HepG2 (cell line): ENCODE data around the gene TAF8. TPM values are rescaled to one million over a fixed set of nuclear protein-coding genes. Genes with fewer than 3 reads are reported as not detected.

Source experiments
- FIP1L1 ChIP-seq: fragments of 200-400 bp; formaldehyde crosslinking; IDR thresholded peaks from 2 replicates; pipeline ENCODE4 v1.6.1; 2018; ENCODE audit warnings: low read depth, mild to moderate bottlenecking, low read length, moderate library complexity, borderline replicate concordance; ENCODE audit not compliant: insufficient read depth
- HDAC1 ChIP-seq: sonication (generic); formaldehyde crosslinking; IDR thresholded peaks from 2 replicates; pipeline ENCODE4 v1.5.1; 2020; ENCODE audit warnings: mild to moderate bottlenecking, missing genetic modification reagents
- KDM5B ChIP-seq: sonication (generic); formaldehyde crosslinking; IDR thresholded peaks from 2 replicates; pipeline ENCODE4 v1.4.0; 2020; ENCODE audit warnings: missing genetic modification reagents, mild to moderate bottlenecking, borderline replicate concordance
- MED1 ChIP-seq: sonication (generic); formaldehyde crosslinking; IDR thresholded peaks from 2 replicates; pipeline ENCODE4 v1.4.0; 2020; ENCODE audit warnings: missing genetic modification reagents
- NFE2L1 ChIP-seq: sonication (generic); formaldehyde crosslinking; IDR thresholded peaks from 2 replicates; pipeline ENCODE4 v1.4.0; 2020; ENCODE audit warnings: missing genetic modification reagents, mild to moderate bottlenecking, borderline replicate concordance
- TCF7 ChIP-seq: sonication (generic); IDR thresholded peaks from 2 replicates; pipeline ENCODE4 v1.6.1; 2016; ENCODE audit warnings: antibody characterized with exemption, low read depth
- YY1 ChIP-seq: IDR thresholded peaks from 2 replicates; pipeline ENCODE4 v1.6.1; 2011; ENCODE audit warnings: low read length, low read depth, moderate library complexity, mild to moderate bottlenecking; ENCODE audit not compliant: insufficient read depth, insufficient replicate concordance
- ZNF24 ChIP-seq: fragments of 450-650 bp; IDR thresholded peaks from 2 replicates; pipeline ENCODE4 v1.6.1; 2017; ENCODE audit warnings: antibody characterized with exemption, mild to moderate bottlenecking
- ZNF256 ChIP-seq: sonication (generic); formaldehyde crosslinking; conservative IDR thresholded peaks from 2 replicates; pipeline ENCODE4 v1.4.0; 2020; ENCODE audit warnings: missing genetic modification reagents
- ZNF549 ChIP-seq: sonication (generic); formaldehyde crosslinking; IDR thresholded peaks from 2 replicates; pipeline ENCODE4 v1.5.0; 2020; ENCODE audit warnings: missing genetic modification reagents
- ZNF614 ChIP-seq: IDR thresholded peaks from 2 replicates; pipeline ENCODE4 v1.6.1; 2018; ENCODE audit warnings: missing biosample characterization, missing genetic modification reagents, inconsistent platforms, borderline replicate concordance
- ZNF674 ChIP-seq: sonication (generic); formaldehyde crosslinking; IDR thresholded peaks from 2 replicates; pipeline ENCODE4 v1.5.0; 2020; ENCODE audit warnings: low read depth, mild to moderate bottlenecking, missing genetic modification reagents
- ZNF703 ChIP-seq: sonication (generic); formaldehyde crosslinking; IDR thresholded peaks from 2 replicates; pipeline ENCODE4 v1.5.1; 2020; ENCODE audit warnings: missing genetic modification reagents, mild to moderate bottlenecking, moderate library complexity, borderline replicate concordance
- ZNF841 ChIP-seq: sonication (generic); formaldehyde crosslinking; IDR thresholded peaks from 2 replicates; pipeline ENCODE4 v1.8.1; 2023; ENCODE audit warnings: missing genetic modification reagents, borderline replicate concordance
- ZSCAN20 ChIP-seq: sonication (generic); formaldehyde crosslinking; IDR thresholded peaks from 2 replicates; pipeline ENCODE4 v1.4.0; 2020; ENCODE audit warnings: missing genetic modification reagents, mild to moderate bottlenecking, borderline replicate concordance
- polyA plus RNA-seq, 8 experiments: library from polyadenylated mRNA; depleted of rRNA in 3 of 8; stranded (reverse) in 7 of 8; unstranded in 1 of 8; fragments of >200 nt; fragmentation: Illumina TruSeq in 4 of 8; extraction: Trizol in 4 of 8; gene quantifications; 2 replicates each; pipeline versions ENCODE4 v1.2.1 to v1.2.3, GENCODE V29; 2011 to 2016; ENCODE audit warnings: low read depth in 4 of 8, missing spikeins in 1 of 8, mixed read lengths in 1 of 8; ENCODE audit not compliant: insufficient read depth in 1 of 8
- total RNA-seq, 5 experiments: library from RNA; depleted of rRNA; stranded (reverse); fragments of >200 nt; fragmentation: Illumina TruSeq; extraction: Trizol; gene quantifications; 2 replicates each; pipeline ENCODE4 v1.2.3, GENCODE V29; 2016; ENCODE audit warnings: low read depth in 1 of 5
- TF ChIP-seq, protein P1 (sequence below): conservative IDR thresholded peaks from 2 replicates; pipeline ENCODE4 v1.6.1; 2018; ENCODE audit warnings: missing genetic modification reagents
- TF ChIP-seq, protein P2 (sequence below): sonication (generic); formaldehyde crosslinking; IDR thresholded peaks from 2 replicates; pipeline ENCODE4 v1.8.0; 2022; ENCODE audit warnings: mild to moderate bottlenecking, missing genetic modification reagents
- TF ChIP-seq, protein P3 (sequence below): sonication (generic); formaldehyde crosslinking; IDR thresholded peaks from 2 replicates; pipeline ENCODE4 v1.4.0; 2020; ENCODE audit warnings: mild to moderate bottlenecking, low read depth, missing genetic modification reagents
- TF ChIP-seq, protein P4 (sequence below): sonication (generic); formaldehyde crosslinking; IDR thresholded peaks from 2 replicates; pipeline ENCODE4; 2020; ENCODE audit warnings: missing genetic modification reagents, mild to moderate bottlenecking, borderline replicate concordance
- TF ChIP-seq, protein P5 (sequence below): sonication (generic); formaldehyde crosslinking; IDR thresholded peaks from 2 replicates; pipeline ENCODE4 v1.8.0; 2022; ENCODE audit warnings: missing genetic modification reagents, mild to moderate bottlenecking, moderate library complexity, borderline replicate concordance

Gene TAF8
- total and polyA plus RNA-seq, 2 of the 13 experiments (the other 11 are each of a cell fraction or from before 2014, with no cell fraction given) = 25.2 to 25.8 TPM

DNA sequence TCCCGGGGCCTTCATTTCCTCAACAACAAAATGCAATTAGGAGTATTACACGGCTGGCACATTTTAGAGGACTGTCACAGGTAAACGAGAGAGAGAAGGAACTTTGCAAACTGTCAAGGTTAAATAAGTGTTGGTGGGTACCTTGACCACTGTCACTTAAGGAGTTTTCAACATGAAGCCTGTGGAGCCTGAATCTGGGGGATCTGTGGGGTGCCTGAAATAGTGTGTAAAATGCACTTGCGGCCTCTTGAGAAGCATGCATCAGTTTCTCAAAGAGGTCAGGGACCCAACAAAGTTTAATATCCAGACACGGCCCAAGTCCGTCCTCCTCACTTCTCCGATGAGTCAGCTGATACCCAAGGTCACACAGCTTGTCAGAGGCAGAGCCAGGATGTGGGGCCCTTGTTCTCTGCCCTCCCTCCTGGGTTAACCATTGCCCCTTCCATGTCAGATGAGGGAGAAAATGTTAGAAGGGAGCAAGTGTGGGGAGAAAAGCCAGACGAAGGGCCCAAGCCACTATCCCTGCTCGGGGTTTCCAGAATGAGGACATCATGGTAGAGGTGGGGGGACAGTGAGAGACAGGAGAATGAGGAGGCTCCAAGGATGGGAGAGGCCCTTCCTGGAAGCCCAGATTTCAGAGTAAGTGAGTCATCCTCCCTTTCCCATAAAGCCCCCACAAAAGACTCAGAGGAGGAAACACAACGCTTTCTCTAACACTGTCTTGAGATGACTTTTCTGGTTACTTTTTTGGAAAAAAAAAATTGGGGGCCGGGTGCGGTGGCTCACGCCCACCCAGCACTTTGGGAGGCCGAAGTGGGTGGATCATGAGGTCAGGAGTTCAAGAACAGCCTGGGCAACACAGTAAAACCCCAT lies 49.9 kb downstream of the TAF8 start (continued):
- TF ChIP-seq, protein P1, sequence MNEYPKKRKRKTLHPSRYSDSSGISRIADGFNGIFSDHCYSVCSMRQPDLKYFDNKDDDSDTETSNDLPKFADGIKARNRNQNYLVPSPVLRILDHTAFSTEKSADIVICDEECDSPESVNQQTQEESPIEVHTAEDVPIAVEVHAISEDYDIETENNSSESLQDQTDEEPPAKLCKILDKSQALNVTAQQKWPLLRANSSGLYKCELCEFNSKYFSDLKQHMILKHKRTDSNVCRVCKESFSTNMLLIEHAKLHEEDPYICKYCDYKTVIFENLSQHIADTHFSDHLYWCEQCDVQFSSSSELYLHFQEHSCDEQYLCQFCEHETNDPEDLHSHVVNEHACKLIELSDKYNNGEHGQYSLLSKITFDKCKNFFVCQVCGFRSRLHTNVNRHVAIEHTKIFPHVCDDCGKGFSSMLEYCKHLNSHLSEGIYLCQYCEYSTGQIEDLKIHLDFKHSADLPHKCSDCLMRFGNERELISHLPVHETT (CRISPR knock-in tag) = no peak
- no peak for TF ChIP-seq ZNF674 (CRISPR knock-in tag)
- TF ChIP-seq ZNF549 (CRISPR knock-in tag) = no peak
- TF ChIP-seq, protein P2, sequence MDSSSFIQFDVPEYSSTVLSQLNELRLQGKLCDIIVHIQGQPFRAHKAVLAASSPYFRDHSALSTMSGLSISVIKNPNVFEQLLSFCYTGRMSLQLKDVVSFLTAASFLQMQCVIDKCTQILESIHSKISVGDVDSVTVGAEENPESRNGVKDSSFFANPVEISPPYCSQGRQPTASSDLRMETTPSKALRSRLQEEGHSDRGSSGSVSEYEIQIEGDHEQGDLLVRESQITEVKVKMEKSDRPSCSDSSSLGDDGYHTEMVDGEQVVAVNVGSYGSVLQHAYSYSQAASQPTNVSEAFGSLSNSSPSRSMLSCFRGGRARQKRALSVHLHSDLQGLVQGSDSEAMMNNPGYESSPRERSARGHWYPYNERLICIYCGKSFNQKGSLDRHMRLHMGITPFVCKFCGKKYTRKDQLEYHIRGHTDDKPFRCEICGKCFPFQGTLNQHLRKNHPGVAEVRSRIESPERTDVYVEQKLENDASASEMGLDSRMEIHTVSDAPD (CRISPR knock-in tag) = no peak
- no peak for TF ChIP-seq ZSCAN20 (CRISPR knock-in tag)
- TF ChIP-seq KDM5B (CRISPR knock-in tag) = no peak
- TF ChIP-seq ZNF614 = no peak
- no peak for TF ChIP-seq FIP1L1
- no peak for TF ChIP-seq ZNF841 (CRISPR knock-in tag)
- TF ChIP-seq, protein P3, sequence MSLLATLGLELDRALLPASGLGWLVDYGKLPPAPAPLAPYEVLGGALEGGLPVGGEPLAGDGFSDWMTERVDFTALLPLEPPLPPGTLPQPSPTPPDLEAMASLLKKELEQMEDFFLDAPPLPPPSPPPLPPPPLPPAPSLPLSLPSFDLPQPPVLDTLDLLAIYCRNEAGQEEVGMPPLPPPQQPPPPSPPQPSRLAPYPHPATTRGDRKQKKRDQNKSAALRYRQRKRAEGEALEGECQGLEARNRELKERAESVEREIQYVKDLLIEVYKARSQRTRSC (CRISPR knock-in tag) = no peak
- no peak for TF ChIP-seq ZNF703 (CRISPR knock-in tag)
- TF ChIP-seq, protein P4, sequence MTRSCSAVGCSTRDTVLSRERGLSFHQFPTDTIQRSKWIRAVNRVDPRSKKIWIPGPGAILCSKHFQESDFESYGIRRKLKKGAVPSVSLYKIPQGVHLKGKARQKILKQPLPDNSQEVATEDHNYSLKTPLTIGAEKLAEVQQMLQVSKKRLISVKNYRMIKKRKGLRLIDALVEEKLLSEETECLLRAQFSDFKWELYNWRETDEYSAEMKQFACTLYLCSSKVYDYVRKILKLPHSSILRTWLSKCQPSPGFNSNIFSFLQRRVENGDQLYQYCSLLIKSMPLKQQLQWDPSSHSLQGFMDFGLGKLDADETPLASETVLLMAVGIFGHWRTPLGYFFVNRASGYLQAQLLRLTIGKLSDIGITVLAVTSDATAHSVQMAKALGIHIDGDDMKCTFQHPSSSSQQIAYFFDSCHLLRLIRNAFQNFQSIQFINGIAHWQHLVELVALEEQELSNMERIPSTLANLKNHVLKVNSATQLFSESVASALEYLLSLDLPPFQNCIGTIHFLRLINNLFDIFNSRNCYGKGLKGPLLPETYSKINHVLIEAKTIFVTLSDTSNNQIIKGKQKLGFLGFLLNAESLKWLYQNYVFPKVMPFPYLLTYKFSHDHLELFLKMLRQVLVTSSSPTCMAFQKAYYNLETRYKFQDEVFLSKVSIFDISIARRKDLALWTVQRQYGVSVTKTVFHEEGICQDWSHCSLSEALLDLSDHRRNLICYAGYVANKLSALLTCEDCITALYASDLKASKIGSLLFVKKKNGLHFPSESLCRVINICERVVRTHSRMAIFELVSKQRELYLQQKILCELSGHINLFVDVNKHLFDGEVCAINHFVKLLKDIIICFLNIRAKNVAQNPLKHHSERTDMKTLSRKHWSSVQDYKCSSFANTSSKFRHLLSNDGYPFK = no peak
- TF ChIP-seq YY1 = no peak
- TF ChIP-seq, protein P5, sequence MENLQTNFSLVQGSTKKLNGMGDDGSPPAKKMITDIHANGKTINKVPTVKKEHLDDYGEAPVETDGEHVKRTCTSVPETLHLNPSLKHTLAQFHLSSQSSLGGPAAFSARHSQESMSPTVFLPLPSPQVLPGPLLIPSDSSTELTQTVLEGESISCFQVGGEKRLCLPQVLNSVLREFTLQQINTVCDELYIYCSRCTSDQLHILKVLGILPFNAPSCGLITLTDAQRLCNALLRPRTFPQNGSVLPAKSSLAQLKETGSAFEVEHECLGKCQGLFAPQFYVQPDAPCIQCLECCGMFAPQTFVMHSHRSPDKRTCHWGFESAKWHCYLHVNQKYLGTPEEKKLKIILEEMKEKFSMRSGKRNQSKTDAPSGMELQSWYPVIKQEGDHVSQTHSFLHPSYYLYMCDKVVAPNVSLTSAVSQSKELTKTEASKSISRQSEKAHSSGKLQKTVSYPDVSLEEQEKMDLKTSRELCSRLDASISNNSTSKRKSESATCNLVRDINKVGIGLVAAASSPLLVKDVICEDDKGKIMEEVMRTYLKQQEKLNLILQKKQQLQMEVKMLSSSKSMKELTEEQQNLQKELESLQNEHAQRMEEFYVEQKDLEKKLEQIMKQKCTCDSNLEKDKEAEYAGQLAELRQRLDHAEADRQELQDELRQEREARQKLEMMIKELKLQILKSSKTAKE (CRISPR knock-in tag) = no peak
- no peak for TF ChIP-seq ZNF256
- TF ChIP-seq MED1 (CRISPR knock-in tag) = no peak
- no peak for TF ChIP-seq NFE2L1 (CRISPR knock-in tag)
- no peak for TF ChIP-seq ZNF24
- peak; percentile 43; the same call in 1 of the 2 replicates for TF ChIP-seq HDAC1 (CRISPR knock-in tag)
- no peak for TF ChIP-seq TCF7
